NCI-H2196 treated with DMSO at 0.1 percent for 48 hours (cell line): ENCODE results near the gene PDILT.
"Not testable (repeated sequence)": the region's sequence is repeated elsewhere in the genome, so short reads cannot be mapped to it uniquely, and the experiment has no call there.

Experiments
- DNase-seq: peaks from one replicate; lab custom pipeline; 2025; ENCODE audit not compliant: unreplicated experiment; lab: John Stamatoyannopoulos, UW

The PDILT gene

GRCh38 chr16:20326321-20326720 is 78.2 kb downstream of the PDILT start:
- no peak for DNase-seq

GRCh38 chr16:20325005-20325404 is 79.5 kb downstream of the PDILT start:
- DNase-seq: no peak

- DNase-seq: peak; percentile 19
These were observed 80.9 kb downstream of the PDILT start for GRCh38 chr16:20323591-20324117.

- DNase-seq: no peak
These were observed 81.8 kb downstream of the PDILT start for GRCh38 chr16:20322696-20323095.

GRCh38 chr16:20321671-20322070 is 82.9 kb downstream of the PDILT start:
- no peak for DNase-seq

- not testable (repeated sequence) for DNase-seq
These were observed 83.5 kb downstream of the PDILT start for GRCh38 chr16:20321051-20321450.

GRCh38 chr16:20320592-20320991 is 83.9 kb downstream of the PDILT start:
- no peak for DNase-seq

GRCh38 chr16:20320178-20320577 is 84.4 kb downstream of the PDILT start:
- DNase-seq: no peak

GRCh38 chr16:20319406-20319805 is 85.1 kb downstream of the PDILT start:
- DNase-seq: no peak

GRCh38 chr16:20318437-20318836 is 86.1 kb downstream of the PDILT start:
- no peak for DNase-seq

GRCh38 chr16:20318006-20318405 is 86.5 kb downstream of the PDILT start:
- no peak for DNase-seq

GRCh38 chr16:20317117-20317516 is 87.4 kb downstream of the PDILT start:
- DNase-seq: no peak

- DNase-seq: no peak
These were observed 87.8 kb downstream of the PDILT start for GRCh38 chr16:20316715-20317114.

GRCh38 chr16:20315764-20316163 is 88.8 kb downstream of the PDILT start:
- no peak for DNase-seq

- no peak for DNase-seq
These were observed 90.0 kb downstream of the PDILT start for GRCh38 chr16:20314575-20314974.

- DNase-seq: no peak
These were observed 90.8 kb downstream of the PDILT start for GRCh38 chr16:20313741-20314140.

GRCh38 chr16:20312536-20313095 is 91.9 kb downstream of the PDILT start:
- DNase-seq: not testable (repeated sequence)

GRCh38 chr16:20311548-20311947 is 93.0 kb downstream of the PDILT start:
- no peak for DNase-seq

- no peak for DNase-seq
These were observed 93.8 kb downstream of the PDILT start for GRCh38 chr16:20310421-20311395.

GRCh38 chr16:20309786-20310185 is 94.8 kb downstream of the PDILT start:
- DNase-seq: no peak
